ENCODE measurements around the gene MSRB2. TPM values are rescaled to one million over a fixed set of nuclear protein-coding genes. Genes with fewer than 3 reads are reported as not detected.
"Not testable (repeated sequence)": the region's sequence is repeated elsewhere in the genome, so short reads cannot be mapped to it uniquely, and the experiment has no call there.

Gene MSRB2
- total and polyA plus RNA-seq, 2 donors (not counting 1 experiment from before 2014, with no cell fraction given) = 1.5 to 3.0 TPM

DNA sequence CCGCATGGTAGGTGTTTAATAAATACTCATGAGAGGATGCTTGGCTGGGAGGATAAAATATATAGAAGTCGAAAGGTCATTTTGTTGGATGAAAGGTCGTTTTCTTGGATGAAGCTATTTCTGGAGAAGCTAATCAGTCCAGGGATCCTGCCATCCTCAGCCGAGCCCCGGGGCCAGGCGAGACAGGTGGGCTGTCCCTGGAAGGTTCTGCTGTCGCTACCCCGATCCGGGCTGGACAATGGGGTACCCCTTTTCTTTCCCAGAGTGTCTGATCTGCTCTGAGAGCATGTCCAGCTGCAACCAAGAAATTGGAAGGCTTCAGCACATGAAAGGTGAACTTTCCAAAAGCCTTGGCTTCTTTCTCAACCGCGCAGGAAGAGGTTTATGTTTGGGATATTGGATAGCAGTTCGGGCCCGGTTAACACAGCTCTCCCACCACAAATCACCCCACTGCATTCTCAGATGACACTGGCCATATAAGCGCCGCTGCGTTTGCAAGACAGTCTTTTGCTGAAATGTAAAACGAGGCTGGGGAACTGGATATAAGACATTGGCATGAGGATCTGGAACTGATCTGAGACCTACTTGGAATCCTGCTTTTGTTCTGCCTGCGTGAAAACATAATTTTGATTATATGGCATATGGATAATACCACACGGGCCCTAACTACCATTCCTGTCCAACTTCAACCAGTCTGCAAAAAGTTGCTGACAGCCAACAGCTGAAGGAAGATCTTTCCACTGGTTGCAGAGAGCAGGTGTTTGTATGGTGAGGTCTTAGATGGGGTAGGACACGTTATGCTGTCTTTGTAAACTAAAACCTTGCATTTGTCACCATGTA, 31.2 kb upstream of the MSRB2 start:
- no peak for TF ChIP-seq EZH2 (IDR thresholded peaks at IDR 0.05; ENCODE audit: borderline replicate concordance, insufficient read depth, low read depth, low read length, poor library complexity, severe bottlenecking)
- TF ChIP-seq, protein P1, sequence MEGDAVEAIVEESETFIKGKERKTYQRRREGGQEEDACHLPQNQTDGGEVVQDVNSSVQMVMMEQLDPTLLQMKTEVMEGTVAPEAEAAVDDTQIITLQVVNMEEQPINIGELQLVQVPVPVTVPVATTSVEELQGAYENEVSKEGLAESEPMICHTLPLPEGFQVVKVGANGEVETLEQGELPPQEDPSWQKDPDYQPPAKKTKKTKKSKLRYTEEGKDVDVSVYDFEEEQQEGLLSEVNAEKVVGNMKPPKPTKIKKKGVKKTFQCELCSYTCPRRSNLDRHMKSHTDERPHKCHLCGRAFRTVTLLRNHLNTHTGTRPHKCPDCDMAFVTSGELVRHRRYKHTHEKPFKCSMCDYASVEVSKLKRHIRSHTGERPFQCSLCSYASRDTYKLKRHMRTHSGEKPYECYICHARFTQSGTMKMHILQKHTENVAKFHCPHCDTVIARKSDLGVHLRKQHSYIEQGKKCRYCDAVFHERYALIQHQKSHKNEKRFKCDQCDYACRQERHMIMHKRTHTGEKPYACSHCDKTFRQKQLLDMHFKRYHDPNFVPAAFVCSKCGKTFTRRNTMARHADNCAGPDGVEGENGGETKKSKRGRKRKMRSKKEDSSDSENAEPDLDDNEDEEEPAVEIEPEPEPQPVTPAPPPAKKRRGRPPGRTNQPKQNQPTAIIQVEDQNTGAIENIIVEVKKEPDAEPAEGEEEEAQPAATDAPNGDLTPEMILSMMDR (IDR thresholded peaks at IDR 0.05) = no peak
- Histone ChIP-seq H3K4me1 (ENCODE audit: control insufficient read depth in 2 of 2, insufficient read depth in 2 of 2, low read length in 2 of 2) (no peaks in the 10 kb centered on the region), H4K20me1 (ENCODE audit: control insufficient read depth, insufficient read depth, low read length, poor library complexity, severe bottlenecking) (no peaks in the 10 kb centered on the region), H3K79me2 (ENCODE audit: control insufficient read depth, insufficient read depth, low read length) (no peaks in the 10 kb centered on the region), H3K9ac (ENCODE audit: low read length) (no peak overlapping the region), H3K9me3 (ENCODE audit: control extremely low read depth in 1 of 3, control insufficient read depth in 2 of 3, insufficient read depth in 1 of 3, low read length in 2 of 3) (peaks cover 0 to 2% (median 0%) of the 10 kb centered on the region in 3 donors), H3K36me3 (replicated peaks in 1 of 2; ENCODE audit: control extremely low read depth in 1 of 2, control insufficient read depth in 1 of 2, extremely low read depth in 1 of 2, insufficient read depth in 2 of 2, low read length in 1 of 2) (no peaks in the 10 kb centered on the region), H2AFZ (ENCODE audit: insufficient read depth, low read depth, low read length, poor library complexity, severe bottlenecking) (no peak overlapping the region), H3K4me3 (ENCODE audit: control extremely low read depth in 1 of 5, extremely low read depth in 1 of 5, insufficient read depth in 1 of 5, low read depth in 2 of 5, low read length in 4 of 5) (no peak overlapping the region), H3K27ac (ENCODE audit: low read length in 2 of 2) (no peak overlapping the region), H3K4me2 (replicated peaks; ENCODE audit: low read depth, low read length, poor library complexity, severe bottlenecking) (no peak overlapping the region), H3K27me3 (replicated peaks in 1 of 4; ENCODE audit: control extremely low read depth in 1 of 4, control insufficient read depth in 3 of 4, insufficient read depth in 4 of 4, low read length in 3 of 4) (peaks cover 0 to 4% (median 0%) of the 10 kb centered on the region in 4 experiments)
- WGBS (ENCODE audit: insufficient coverage) = 91% methylated on average over 11 of the region's 20 CpGs
- POLR2A ChIA-PET = interaction anchor here (0.6 kb wide), 1 partner anchor 351 kb away, joined by 4 read pairs; no protein-coding TSS in a partner anchor
- H3K4me3 Mint-ChIP-seq = no peak overlapping the region
- peaks cover 15% of the 10 kb centered on the region for H3K27me3 Mint-ChIP-seq
- CTCF ChIA-PET = interaction anchor here (1.1 to 2.0 kb wide), 2 partner anchors 27 to 1070 kb away, joined by 3 to 6 read pairs; no protein-coding TSS in a partner anchor
- H3K27ac Mint-ChIP-seq = no peak overlapping the region
- intact Hi-C loops (cut with micrococcal nuclease) = no loop called here
- ATAC-seq (ENCODE audit: low read depth) = no peak
- no peak for DNase-seq
- no peaks in the 10 kb centered on the region for H3K4me1 Mint-ChIP-seq
- no peaks in the 10 kb centered on the region for H3K9me3 Mint-ChIP-seq (ENCODE audit: insufficient read depth)

DNA sequence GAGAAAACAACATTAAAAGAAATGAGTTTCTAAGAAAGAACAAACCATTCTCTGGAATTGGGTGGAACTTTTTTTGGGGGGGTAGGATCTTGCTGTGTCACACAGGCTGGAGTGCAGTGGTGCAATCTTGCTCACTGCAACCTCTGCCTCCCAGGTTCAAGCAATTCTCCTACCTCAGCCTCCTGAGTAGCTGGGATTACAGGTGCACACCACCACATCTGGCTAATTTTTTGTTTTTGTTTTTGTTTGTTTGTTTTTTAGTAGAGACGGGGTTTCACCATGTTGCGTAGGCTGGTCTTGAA, 30.6 kb upstream of the MSRB2 start:
- peaks cover 17% of the 10 kb centered on the region for H3K27me3 Mint-ChIP-seq
- POLR2A ChIA-PET; DNase-seq; H4K20me1 ChIP-seq (ENCODE audit: control insufficient read depth, insufficient read depth, low read length, poor library complexity, severe bottlenecking); intact Hi-C loops (cut with micrococcal nuclease); H2AFZ ChIP-seq (ENCODE audit: insufficient read depth, low read depth, low read length, poor library complexity, severe bottlenecking); H3K4me1 Mint-ChIP-seq; H3K9me3 ChIP-seq (ENCODE audit: control extremely low read depth in 1 of 3, control insufficient read depth in 2 of 3, insufficient read depth in 1 of 3, low read length in 2 of 3); H3K27ac ChIP-seq (ENCODE audit: low read length in 2 of 2); H3K36me3 ChIP-seq (replicated peaks in 1 of 2; ENCODE audit: control extremely low read depth in 1 of 2, control insufficient read depth in 1 of 2, extremely low read depth in 1 of 2, insufficient read depth in 2 of 2, low read length in 1 of 2); H3K4me2 ChIP-seq (replicated peaks; ENCODE audit: low read depth, low read length, poor library complexity, severe bottlenecking); H3K79me2 ChIP-seq (ENCODE audit: control insufficient read depth, insufficient read depth, low read length); H3K4me3 Mint-ChIP-seq; H3K27me3 ChIP-seq (replicated peaks in 1 of 4; ENCODE audit: control extremely low read depth in 1 of 4, control insufficient read depth in 3 of 4, insufficient read depth in 4 of 4, low read length in 3 of 4); H3K9ac ChIP-seq (ENCODE audit: low read length); ATAC-seq (ENCODE audit: low read depth); H3K4me1 ChIP-seq (ENCODE audit: control insufficient read depth in 2 of 2, insufficient read depth in 2 of 2, low read length in 2 of 2); H3K4me3 ChIP-seq (ENCODE audit: control extremely low read depth in 1 of 5, extremely low read depth in 1 of 5, insufficient read depth in 1 of 5, low read depth in 2 of 5, low read length in 4 of 5); H3K9me3 Mint-ChIP-seq (ENCODE audit: insufficient read depth); H3K27ac Mint-ChIP-seq: not testable (repeated sequence)
- CTCF ChIA-PET = interaction anchor here (1.1 to 2.0 kb wide), 2 partner anchors 27 to 1071 kb away, joined by 3 to 6 read pairs; no protein-coding TSS in a partner anchor
- 100% methylated on average over 1 of the region's 2 CpGs for WGBS (ENCODE audit: insufficient coverage)
